Neural cell (in vitro differentiated cells): Measurements from ENCODE around the gene PHF21A. TPM values are rescaled to one million over a fixed set of nuclear protein-coding genes. Genes with fewer than 3 reads are reported as not detected.

Experiments used
- H2AFZ ChIP-seq: fragments of 200-600, 300-800 bp; sonication (generic), shearing (Covaris generic); 2 replicates; pipeline ENCODE4 v1.6.0; 2014; ENCODE audit warnings: low read depth, mild to moderate bottlenecking, antibody characterized with exemption, low read length, moderate library complexity
- H3F3A ChIP-seq: fragments of 200-600 bp; shearing (Covaris generic); 2 replicates; pipeline ENCODE4 v1.6.1; 2016; ENCODE audit warnings: mild to moderate bottlenecking, moderate library complexity, mixed read lengths, antibody characterized with exemption, low read length; ENCODE audit not compliant: insufficient read depth, poor library complexity, severe bottlenecking
- H3K27ac ChIP-seq: fragments of 200-600, 300-800 bp; sonication (generic), shearing (Covaris generic); 2 replicates; pipeline ENCODE4 v1.5.1; 2014; ENCODE audit warnings: mild to moderate bottlenecking, low read length, moderate library complexity
- H3K27me3 ChIP-seq: fragments of 300-800, 200-600 bp; sonication (generic), shearing (Covaris generic); 2 replicates; pipeline ENCODE4 v1.6.0; 2014; ENCODE audit warnings: mild to moderate bottlenecking, low read depth, low read length, moderate library complexity; ENCODE audit not compliant: insufficient read depth
- H3K36me3 ChIP-seq: fragments of 300-800, 200-600 bp; sonication (generic), shearing (Covaris generic); 2 replicates; pipeline ENCODE4 v1.5.1; 2014; ENCODE audit warnings: mild to moderate bottlenecking, antibody characterized with exemption, low read length, moderate library complexity; ENCODE audit not compliant: insufficient read depth
- H3K4me2 ChIP-seq: fragments of 300-800, 200-600 bp; sonication (generic), shearing (Covaris generic); 2 replicates; pipeline ENCODE4 v1.6.0; 2014; ENCODE audit warnings: mild to moderate bottlenecking, low read length
- H3K4me3 ChIP-seq: fragments of 300-800, 200-600 bp; sonication (generic), shearing (Covaris generic); 2 replicates; pipeline ENCODE4 v1.5.1; 2014; ENCODE audit warnings: mild to moderate bottlenecking, low read length, moderate library complexity
- H3K79me2 ChIP-seq: fragments of 200-600 bp; shearing (Covaris generic); replicated peaks from 2 replicates; pipeline ENCODE4 v1.6.0; 2014; ENCODE audit warnings: mild to moderate bottlenecking, low read length, moderate library complexity; ENCODE audit not compliant: insufficient read depth
- H3K9ac ChIP-seq: fragments of 300-800, 200-600 bp; sonication (generic), shearing (Covaris generic); 2 replicates; pipeline ENCODE4 v1.6.1; 2016; ENCODE audit warnings: mild to moderate bottlenecking, low read length, mixed read lengths
- H3K9me2 ChIP-seq: fragments of 200-600 bp; shearing (Covaris generic); 2 replicates; pipeline ENCODE4 v1.6.1; 2016; ENCODE audit warnings: mild to moderate bottlenecking, low read length, mixed read lengths; ENCODE audit not compliant: insufficient read depth
- H3K9me3 ChIP-seq: fragments of 200-600, 300-800 bp; sonication (generic), shearing (Covaris generic); 2 replicates; pipeline ENCODE4 v1.6.1; 2016; ENCODE audit warnings: mild to moderate bottlenecking, mixed run types, low read length, moderate library complexity, mixed read lengths
- H4K20me1 ChIP-seq: fragments of 200-600 bp; shearing (Covaris generic); 2 replicates; pipeline ENCODE4 v1.6.1; 2016; ENCODE audit warnings: mild to moderate bottlenecking, mixed run types; ENCODE audit not compliant: insufficient read depth
- CTCF ChIP-seq: fragments of 450-650 bp; IDR thresholded peaks from 2 replicates; pipeline ENCODE4 v1.5.1; 2014; ENCODE audit warnings: antibody characterized with exemption, mild to moderate bottlenecking, moderate library complexity; ENCODE audit not compliant: poor library complexity, severe bottlenecking
- EP300 ChIP-seq: fragments of 450-650 bp; conservative IDR thresholded peaks from 2 replicates; pipeline ENCODE4 v1.6.1; 2014; ENCODE audit warnings: antibody characterized with exemption, mild to moderate bottlenecking, moderate library complexity; ENCODE audit not compliant: poor library complexity, severe bottlenecking
- EZH2 ChIP-seq: fragments of 200-600, 300-800 bp; shearing (Covaris generic), sonication (generic); IDR thresholded peaks from 2 replicates; pipeline ENCODE4 v1.6.1; 2014; ENCODE audit warnings: antibody characterized with exemption, low read length, borderline replicate concordance, mild to moderate bottlenecking; ENCODE audit not compliant: insufficient read depth, poor library complexity, severe bottlenecking
- MXI1 ChIP-seq: fragments of 450-650 bp; conservative IDR thresholded peaks from 2 replicates; pipeline ENCODE4 v1.6.1; 2014; ENCODE audit warnings: antibody characterized with exemption, mild to moderate bottlenecking; ENCODE audit not compliant: poor library complexity, severe bottlenecking
- POLR2AphosphoS5 ChIP-seq: IDR thresholded peaks from 2 replicates; pipeline ENCODE4 v1.6.1; 2012
- RAD21 ChIP-seq: fragments of 450-650 bp; conservative IDR thresholded peaks from 2 replicates; pipeline ENCODE4 v1.6.1; 2014; ENCODE audit warnings: antibody characterized with exemption, mild to moderate bottlenecking, moderate library complexity
- REST ChIP-seq: IDR thresholded peaks from 2 replicates; pipeline ENCODE4 v1.6.1; 2012; ENCODE audit warnings: borderline replicate concordance
- SMC3 ChIP-seq: fragments of 450-650 bp; conservative IDR thresholded peaks from 2 replicates; pipeline ENCODE4 v1.6.1; 2014; ENCODE audit warnings: antibody characterized with exemption, mild to moderate bottlenecking, moderate library complexity; ENCODE audit not compliant: poor library complexity
- TAF1 ChIP-seq: IDR thresholded peaks from 2 replicates; pipeline ENCODE4 v1.6.1; 2012; ENCODE audit warnings: low read depth
- polyA plus RNA-seq: library from polyadenylated mRNA; depleted of rRNA; stranded (reverse); fragments of >200 nt; gene quantifications from 2 replicates; pipeline ENCODE4 v1.2.3, GENCODE V29; 2014

PHF21A gene
- polyA plus RNA-seq, 1 donor from 2014 or later = 31.7 TPM

GRCh38 chr11:45939836-45940235, 181.4 kb downstream of the PHF21A start:
- no peaks in the 10 kb centered on the region for H3K27me3 ChIP-seq
- no peak overlapping the region for H2AFZ ChIP-seq
- no peak overlapping the region for H3K4me3 ChIP-seq
- peaks cover 5% of the 10 kb centered on the region for H3K36me3 ChIP-seq
- no peak overlapping the region for H3K4me2 ChIP-seq
- no peak for TF ChIP-seq POLR2AphosphoS5
- TF ChIP-seq SMC3 = no peak
- TF ChIP-seq REST = no peak
- TF ChIP-seq RAD21 = no peak
- no peak for TF ChIP-seq EP300
- no peak for TF ChIP-seq MXI1
- no peak for TF ChIP-seq TAF1
- TF ChIP-seq EZH2 = no peak
- H3K27ac ChIP-seq = no peak overlapping the region
- no peaks in the 10 kb centered on the region for H3K79me2 ChIP-seq
- no peaks in the 10 kb centered on the region for H3K9me3 ChIP-seq
- H3K9me2 ChIP-seq = no peaks in the 10 kb centered on the region
- H3F3A ChIP-seq = no peaks in the 10 kb centered on the region
- no peak overlapping the region for H3K9ac ChIP-seq
- H4K20me1 ChIP-seq = no peaks in the 10 kb centered on the region

GRCh38 chr11:45937916-45938315, 183.3 kb downstream of the PHF21A start:
- no peak overlapping the region for H3K4me2 ChIP-seq
- TF ChIP-seq SMC3 (no peak), REST (no peak), EZH2 (no peak), RAD21 (no peak), EP300 (no peak), MXI1 (no peak), CTCF (no peak), TAF1 (no peak), POLR2AphosphoS5 (no peak)
- no peaks in the 10 kb centered on the region for H3K9me2 ChIP-seq
- H3K27ac ChIP-seq = no peak overlapping the region
- H3K79me2 ChIP-seq = no peaks in the 10 kb centered on the region
- no peaks in the 10 kb centered on the region for H4K20me1 ChIP-seq
- peaks cover 5% of the 10 kb centered on the region for H3K36me3 ChIP-seq
- H3K9ac ChIP-seq = no peak overlapping the region
- H3K27me3 ChIP-seq = no peaks in the 10 kb centered on the region
- no peaks in the 10 kb centered on the region for H3K9me3 ChIP-seq
- no peak overlapping the region for H3K4me3 ChIP-seq
- no peak overlapping the region for H2AFZ ChIP-seq
- no peaks in the 10 kb centered on the region for H3F3A ChIP-seq
